Ammon's horn (tissue), 1 donor: ENCODE data around the gene B9D1.

ENCODE experiments used
- DNase-seq: peaks from one replicate; pipeline ENCODE4 v3.0.0-alpha.2; 2016; ENCODE audit warnings: low spot score

Gene B9D1

DNA sequence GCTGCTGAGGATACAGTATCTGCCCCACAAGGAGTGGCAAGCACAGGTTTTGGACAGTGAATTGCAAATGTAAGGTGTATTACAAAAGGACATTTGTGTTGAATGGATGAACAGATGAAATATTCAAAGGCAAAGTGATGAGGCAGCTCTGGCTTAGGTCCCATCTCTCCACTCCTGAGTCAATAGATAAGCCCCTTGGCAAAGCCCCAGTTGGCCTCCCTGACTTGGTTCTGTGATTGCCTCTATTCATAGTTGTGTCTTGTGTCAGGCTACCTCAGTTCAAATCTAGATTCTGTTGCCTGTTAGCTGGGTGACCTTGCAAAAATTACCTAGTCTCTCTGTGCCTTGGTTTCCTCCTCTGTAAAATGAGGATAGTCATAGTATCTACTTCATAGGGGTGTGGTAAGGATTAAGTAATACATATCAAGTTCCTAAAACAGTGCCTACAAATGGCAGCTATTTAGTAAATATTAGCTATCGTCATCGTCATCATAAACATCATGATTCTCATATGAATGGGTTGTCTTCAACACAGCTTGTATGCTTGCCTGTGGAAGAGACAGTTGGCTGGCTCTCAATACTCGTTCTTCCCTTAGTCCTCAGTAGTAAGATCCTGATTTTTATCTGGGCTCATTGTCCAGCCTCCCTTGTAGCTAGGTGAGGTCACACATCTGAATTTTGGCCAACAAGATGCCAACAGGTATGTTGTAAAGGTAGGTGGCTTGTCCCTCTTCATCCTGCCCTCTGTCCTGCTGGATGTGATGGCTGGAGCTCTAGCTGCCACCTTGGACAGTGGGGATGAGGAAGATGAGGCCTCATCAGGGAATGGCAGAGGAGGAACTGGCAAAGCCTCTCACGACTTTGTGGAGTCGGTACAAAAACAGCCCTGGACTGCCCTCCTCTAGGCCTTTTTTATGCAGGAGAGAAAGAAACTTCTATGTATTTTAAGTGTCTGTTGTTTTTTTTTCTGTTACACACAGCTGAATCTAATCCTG lies 26.6 kb upstream of the B9D1 start:
- no peak for DNase-seq

- no peak for DNase-seq
Measured at GRCh38 chr17:19387921-19388521, 25.5 kb upstream of the B9D1 start.

- peak; percentile 67 for DNase-seq
Measured at GRCh38 chr17:19386974-19387920, 24.7 kb upstream of the B9D1 start, which contains the start of gene MFAP4. MFAP4 (minus strand) TSS chr17:19387190; CDS start chr17:19387155, 35 bp downstream.

DNA sequence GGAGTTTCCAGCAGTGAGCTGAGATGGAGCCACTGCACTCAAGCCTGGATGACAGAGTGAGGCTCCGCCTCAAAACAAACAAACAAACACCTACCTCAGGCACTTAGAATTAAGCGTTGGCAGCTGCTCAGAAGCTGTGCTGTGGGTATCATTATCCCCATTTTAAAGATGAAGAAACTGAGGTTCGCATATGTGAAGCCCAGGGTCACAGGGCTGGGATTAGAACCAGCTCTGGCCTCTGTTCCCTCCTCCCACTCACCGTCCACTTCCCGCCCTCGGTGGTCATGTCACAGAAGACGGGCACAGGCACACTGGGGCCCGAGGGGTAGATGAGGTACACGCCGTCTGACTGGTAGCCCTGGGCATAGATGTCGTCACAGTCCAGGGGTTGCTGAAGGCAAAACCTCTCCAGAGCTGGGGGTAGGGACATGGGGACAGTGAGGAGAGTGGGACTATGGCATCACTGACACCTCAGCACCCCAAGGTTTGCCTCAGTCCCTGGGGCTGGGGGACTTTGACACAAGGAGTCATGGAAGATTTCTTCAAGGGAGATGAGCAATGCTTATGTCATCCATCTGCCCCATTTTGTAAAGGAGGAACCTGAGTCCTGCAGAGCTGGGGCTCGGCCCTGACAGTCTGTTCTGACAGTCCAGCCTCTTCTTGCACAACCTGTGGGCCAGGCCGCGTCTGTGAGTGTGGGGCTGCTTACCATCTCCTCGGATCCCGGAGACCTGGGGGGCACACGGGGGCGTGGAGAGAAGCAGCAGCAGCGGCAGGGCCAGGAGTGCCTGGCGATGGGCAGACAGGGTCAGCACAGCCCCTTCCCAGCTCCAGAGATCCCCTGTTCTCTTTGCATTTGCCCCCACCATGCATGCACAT lies 23.8 kb upstream of the B9D1 start:
- no peak for DNase-seq

GRCh38 chr17:19385521-19385983 lies 23.0 kb upstream of the B9D1 start:
- no peak for DNase-seq

GRCh38 chr17:19384723-19385391 lies 22.3 kb upstream of the B9D1 start:
- peak; percentile 88 for DNase-seq

DNA sequence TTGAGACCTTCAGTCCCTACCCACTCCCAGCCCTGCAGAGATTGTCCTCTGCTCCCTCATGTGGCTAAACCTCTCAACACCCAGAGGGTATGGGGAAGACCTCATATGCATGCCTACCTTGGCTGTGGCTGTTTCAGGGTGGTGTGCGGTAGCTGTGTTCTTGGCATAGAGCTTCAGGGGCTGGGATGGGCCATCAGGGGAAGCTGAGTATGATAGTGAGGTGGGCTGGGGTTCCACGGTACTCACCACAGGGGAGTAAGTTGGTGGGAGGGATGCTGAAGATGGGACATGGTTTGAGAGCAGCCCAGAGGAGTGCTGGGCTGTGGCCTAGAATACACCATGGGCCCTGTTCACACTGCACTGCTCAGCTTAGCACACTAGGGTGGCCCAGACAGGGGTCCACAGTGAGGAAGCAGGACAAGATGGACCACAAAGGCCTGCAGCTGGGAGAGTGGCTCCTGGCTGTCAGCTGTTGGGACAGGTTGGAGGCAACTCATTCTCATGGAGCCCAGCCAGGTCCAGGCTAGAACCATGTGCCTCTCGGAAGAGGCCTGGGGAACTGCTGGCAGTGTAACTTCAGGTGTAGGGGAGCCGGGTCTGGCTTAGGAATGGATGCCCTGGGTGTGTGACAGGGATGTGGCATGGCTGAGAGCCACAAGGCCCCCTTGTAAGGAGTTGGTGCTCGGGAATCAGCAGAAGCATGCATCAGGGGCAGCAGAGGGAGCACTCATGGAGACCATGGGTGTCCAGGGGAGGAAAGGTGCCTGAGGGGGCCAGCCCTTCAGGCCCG lies 21.4 kb upstream of the B9D1 start:
- DNase-seq: no peak

GRCh38 chr17:19382531-19383444 lies 20.3 kb upstream of the B9D1 start:
- no peak for DNase-seq

- no peak for DNase-seq
Measured at GRCh38 chr17:19381741-19382444, 19.4 kb upstream of the B9D1 start.

GRCh38 chr17:19381361-19381740 lies 18.8 kb upstream of the B9D1 start:
- no peak for DNase-seq

GRCh38 chr17:19380481-19381301 lies 18.2 kb upstream of the B9D1 start:
- no peak for DNase-seq

GRCh38 chr17:19379361-19380065 lies 17.0 kb upstream of the B9D1 start:
- DNase-seq: no peak

DNA sequence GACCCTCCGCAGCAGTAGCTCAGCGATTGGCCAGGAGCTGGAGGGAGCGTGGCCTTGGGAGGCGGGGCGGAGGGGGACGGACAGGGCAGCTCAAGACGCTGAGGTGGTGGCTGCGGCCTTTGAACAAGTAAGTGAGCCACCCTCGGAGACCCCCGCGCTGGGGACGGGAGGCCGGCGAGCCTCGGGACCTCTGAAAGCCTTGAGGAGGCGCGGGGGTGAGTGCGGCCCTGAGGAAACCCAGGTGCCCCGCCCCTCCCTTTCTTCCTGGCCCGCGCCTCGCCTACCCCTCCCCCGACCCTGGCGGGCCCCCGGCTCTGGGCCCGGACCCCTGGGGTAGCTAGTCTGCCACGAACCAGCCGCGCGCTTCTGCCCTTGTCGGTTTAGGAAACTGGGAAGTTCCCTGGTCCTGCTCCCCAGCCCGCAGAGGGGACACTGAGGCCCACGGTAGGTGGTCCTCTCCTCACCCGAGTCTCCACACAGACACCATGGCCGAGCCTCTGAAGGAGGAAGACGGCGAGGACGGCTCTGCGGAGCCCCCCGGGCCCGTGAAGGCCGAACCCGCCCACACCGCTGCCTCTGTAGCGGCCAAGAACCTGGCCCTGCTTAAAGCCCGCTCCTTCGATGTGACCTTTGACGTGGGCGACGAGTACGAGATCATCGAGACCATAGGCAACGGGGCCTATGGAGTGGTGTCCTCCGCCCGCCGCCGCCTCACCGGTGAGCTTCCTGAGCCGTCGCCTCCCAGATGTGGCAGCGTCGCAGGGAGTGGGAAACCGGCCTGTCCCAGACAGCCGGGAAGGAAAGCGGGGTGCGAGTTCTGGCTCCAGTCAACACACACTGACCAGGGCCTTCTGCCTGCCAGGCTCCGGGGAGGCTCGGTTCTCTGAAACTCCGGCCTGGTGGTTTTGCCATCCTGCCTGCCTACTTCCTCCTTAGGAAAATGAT lies 16.2 kb upstream of the B9D1 start, which contains the start of gene MAPK7:
Gene MAPK7, plus strand, starts transcription at position 83 of the 945 bp plus-strand sequence. Its CDS starts 403 bp downstream, at position 486.
- no peak for DNase-seq

GRCh38 chr17:19377602-19378415 lies 15.3 kb upstream of the B9D1 start:
- peak; percentile 99 for DNase-seq
